Suppressor macrophage treated with lipopolysaccharide for 4 hours (primary cell): Measurements from ENCODE around the gene RAB40B.

Source experiments
- DNase-seq: peaks from one replicate; pipeline ENCODE4 v3.0.0-alpha.2; 2020

RAB40B gene

DNA sequence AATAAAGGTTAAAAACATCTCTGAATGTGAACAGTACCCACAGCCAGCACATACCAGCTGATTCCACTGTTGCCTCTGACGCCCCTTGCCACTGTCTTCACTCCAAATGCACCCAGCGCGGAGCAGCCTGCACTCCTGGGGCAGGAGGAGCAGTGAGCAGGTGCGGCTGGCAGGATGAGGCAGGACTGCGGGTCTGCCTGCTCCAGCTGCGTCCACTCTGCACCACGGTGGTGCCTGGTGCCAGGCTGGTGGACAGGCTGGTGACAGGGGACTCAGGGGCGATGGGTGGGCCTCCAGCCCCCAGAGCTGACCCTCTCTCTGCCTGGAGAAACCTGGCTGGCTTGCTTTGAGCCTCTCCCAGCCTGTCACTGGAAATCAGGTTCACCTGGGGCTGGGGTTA lies 9.4 kb downstream of the RAB40B start:
- no peak for DNase-seq

DNA sequence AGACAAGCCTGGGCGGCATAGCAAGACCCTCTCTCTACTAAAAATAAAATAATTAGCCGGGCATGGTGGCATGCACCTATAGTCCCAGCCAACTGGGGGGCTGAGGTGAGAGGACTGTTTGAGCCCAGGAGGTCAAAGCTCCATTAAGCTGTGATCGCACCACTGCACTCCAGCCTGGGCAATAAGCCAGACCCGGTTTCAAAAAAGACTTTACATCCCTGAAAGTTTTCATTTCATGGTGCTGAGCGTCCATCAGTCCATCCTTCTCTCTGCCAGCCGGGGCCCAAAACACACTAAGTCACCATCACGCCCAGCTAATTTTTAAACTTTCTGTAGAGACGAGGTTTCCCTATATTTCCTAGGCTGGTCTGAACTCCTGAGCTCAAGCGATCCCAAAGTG lies 10.6 kb downstream of the RAB40B start:
- DNase-seq, result no peak

DNA sequence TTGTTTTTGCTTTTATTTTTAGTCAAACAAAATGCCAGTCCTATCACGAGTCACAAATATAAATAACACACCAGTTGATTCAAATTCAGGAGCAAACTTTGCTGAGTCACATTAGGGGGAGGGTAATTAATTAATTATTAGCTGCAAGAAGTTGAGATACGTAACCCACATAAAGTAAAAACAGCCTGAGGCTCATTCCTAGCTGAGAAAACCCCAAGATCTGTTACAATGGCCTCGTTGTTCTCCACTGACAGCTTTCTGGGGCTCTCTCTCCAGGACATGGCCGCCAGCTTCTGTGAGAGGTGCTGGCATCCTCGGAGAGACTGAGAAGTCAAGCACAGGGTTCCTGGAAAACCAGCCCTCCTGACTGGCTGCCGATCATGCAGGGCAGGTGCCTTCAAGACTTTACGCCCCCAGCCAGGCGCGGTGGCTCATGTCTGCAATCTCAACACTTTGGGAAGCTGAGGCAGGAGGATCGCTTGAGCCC lies 11.1 kb downstream of the RAB40B start:
- no peak for DNase-seq

DNA sequence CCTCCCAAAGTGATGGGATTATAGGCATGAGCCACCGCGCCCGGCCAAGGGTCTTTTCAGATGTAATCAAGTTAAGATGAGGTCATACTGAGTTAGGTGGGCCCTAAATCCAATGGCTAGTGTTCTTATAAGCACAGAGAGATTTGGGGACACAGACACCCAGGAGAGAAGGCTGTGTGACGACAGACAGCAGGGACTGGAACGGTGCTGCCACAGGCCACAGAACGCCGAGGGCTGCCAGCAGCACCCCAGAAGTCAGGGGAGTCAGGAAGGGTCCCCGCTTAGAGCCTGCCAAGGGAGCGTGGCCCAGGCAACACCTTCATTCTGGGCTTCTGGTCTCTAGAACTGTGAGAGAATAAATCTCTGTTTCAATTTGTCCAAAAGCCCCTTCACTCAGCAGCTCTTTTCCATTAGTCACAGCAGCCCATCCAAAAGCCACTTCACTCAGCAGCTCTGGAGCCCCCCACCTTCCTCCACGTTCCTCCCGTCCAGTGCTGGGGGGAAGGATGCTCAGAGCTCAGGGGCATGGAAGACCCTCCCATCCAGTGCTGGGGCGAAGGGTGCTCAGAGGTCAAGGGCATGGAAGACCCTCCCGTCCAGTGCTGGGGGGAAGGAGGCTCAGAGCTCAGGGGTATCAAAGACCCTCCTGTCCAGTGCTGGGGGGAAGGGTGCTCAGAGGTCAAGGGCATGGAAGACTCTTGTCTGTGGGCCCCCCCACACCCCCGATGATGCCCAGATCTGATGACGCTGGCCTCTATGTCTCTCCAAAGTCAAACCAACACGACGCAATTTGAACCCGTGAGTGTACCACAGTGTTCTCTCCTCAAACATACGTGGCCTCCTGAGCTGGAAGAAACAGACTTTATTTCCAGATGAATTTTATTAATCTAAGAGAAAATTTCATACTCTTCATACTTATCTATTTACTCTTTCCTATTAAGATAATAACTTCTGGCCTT lies 11.9 kb downstream of the RAB40B start:
- no peak for DNase-seq

DNA sequence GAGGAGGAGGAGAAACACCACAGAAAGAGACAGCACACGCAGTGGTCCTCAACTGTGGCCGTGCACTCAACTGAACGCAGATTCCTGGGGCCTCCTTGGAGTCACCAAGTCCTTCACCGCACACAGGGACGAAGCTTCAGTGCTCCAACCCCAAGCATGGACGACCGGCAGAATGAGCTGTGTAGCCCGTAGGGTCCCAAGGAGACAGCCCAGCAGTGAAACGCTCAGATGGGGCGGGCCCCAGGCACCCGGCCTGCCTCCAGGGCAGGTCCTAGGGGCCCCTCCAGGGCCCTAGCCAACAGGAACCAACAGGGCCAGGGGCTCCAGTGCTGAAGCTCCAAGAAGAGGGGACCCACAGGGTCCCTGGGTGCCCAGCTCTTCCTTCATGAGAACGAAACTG lies 13.2 kb downstream of the RAB40B start:
- DNase-seq, result no peak

DNA sequence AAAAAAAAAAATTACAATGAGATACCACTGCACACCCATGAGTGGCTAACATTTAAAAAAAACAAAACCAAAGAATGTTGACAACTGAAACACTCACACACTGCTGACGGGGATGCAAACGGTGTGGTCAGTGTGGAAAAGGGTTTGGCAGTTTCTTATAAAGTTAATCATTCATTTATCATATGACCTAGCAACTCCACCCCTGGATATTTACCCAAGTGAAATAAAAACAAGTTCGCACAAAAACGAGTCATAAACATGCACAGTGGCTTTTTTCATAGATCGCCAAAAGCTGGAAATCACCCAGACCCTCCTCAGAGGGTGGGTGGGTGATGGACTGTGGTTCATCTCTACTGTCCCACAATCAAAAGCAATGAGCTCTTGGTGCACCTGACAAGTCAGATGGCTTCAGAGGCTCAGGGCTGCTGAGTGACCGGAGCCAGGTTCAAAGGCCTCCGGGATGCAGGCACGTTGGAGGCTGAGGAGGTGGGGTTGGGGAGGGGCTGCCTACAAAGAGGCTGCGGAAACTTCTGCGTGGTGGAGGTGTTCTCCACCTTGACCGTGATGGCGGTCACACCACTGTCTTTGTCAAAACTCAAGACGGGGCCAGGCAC lies 14.2 kb downstream of the RAB40B start:
- no peak for DNase-seq

DNA sequence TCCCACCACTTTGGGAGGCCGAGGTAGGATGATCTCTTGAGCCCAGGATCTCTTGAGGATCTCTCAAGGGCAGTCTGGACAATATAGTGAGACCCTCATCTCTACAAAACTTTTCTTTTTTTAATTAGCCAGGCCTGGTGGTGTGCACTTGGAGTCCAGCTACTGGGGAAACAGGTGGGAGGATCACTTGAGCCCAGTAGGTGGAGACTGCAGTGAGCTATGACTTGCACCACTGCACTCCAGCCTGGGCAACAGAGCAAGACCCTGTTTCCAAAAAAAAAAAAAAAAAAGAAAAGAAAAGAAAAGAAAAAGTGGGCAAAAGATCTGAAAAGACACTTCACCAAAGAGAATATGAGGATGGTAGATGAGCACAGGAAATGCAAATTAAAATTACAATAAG lies 15.0 kb downstream of the RAB40B start:
- no peak for DNase-seq

DNA sequence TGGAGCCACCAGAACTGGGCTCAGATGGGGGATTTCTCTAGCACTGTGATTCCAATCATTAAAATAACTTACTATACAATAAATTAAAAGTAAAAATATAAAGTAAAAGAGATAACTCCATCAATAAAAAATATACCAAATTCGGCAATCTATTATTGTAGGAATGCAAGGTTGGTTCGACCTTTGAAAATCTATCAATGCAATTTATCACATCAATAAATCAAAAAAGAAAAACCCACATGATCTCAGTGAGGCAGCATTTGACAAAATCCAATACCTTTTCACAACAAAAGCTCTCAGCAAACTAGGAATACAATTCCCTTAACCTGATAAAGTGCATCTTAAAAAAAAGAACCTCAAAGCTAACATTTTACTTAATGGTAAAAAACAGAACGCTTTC lies 17.0 kb downstream of the RAB40B start:
- no peak for DNase-seq

DNA sequence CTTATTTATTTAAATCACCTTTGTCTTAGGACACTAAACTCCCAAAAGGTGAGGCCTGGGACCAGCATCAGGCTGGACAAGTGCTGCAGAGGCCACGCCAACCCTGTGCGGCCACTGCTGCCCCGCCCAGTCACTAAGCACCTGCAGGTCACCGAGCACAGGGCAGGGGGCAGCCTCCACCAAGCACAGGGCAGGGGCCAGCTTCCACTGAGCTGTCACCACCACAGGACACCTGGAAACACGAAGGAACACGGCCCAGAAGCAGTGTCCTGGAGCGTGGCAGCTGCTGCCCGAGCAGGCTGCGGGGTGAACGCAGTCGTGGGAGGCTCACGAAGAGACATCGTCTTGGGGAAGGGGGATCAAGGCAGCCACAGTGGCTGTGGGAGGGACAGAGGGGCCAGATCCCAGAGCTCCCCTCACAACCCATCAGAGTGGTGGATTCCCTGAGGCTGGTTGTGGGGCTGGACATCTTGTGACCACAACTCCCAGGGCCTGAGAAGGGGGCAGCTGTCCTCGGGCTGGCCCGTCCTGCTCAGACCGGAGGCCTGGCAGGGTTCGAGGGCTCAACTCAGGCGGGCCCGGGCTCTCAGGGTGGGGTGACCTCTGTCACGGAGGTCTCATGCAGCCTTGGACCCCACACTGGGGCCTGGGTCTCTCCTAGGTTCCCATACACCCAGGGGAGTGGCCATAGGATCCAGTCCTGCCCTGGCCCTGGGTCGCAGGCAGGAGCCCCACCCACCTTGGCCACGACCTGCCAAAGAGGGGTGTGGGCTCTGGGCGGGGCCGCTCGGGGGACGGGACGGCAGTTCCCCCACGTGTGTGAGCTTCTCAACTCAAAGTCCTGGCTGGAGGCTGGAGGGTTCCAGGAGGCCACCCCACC lies 18.7 kb downstream of the RAB40B start:
- DNase-seq, result no peak

DNA sequence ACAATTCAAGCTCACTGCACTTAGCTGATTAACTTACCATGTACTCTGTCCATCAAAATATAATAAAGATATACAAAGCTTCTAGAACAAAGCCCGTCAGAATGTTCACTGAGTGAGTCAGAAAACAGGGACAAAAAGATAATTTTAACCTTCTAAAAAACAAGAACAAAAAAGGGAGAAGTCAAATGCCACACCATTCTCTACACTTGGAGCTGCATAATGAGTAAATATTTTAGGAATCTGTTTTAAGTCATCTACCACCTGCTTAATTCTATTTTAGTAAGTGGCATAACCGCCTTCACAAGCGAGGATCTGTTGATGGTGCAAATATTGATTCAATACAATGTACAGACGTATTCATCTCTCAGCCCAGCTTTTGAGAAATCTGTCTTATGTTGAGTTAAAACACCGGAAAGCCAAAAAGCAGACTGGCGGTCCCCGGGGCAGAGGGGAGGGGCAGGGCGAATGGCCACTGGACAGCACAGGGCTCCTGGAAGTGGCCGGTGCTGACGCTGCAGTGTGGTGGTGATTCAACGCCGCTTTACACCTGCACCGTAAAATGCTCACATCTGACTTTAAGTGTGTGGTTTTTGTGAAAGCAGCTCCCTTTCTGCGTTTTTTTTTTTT lies 20.1 kb downstream of the RAB40B start:
- no peak for DNase-seq

DNA sequence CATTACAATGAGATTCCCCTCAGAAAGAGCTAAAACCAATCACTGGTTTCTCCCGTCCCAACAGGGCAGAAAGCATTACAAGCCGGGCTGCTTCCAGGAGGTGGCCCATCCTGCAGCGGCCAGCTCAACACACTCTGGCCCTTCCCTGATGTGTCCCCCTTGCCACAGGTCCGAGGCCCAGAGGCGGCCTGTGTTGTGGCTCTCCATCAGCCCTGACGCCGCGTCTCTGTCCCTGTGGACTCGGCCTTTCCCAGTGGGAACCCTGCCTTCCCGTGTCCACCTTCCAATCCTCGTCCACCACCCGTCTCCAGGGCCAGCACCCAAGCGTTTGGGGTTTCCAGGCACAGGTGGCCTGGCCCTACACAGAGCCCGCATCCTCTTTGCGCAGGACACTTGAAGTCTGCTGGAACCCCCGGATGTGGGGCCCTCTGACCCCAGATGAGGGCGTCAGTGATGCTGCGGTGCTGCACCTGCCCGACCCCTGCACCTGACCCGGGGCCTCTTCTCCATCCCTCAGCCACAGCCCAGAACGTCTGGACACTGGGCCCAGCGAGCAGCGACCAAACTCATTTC lies 21.1 kb downstream of the RAB40B start:
- DNase-seq, result no peak

DNA sequence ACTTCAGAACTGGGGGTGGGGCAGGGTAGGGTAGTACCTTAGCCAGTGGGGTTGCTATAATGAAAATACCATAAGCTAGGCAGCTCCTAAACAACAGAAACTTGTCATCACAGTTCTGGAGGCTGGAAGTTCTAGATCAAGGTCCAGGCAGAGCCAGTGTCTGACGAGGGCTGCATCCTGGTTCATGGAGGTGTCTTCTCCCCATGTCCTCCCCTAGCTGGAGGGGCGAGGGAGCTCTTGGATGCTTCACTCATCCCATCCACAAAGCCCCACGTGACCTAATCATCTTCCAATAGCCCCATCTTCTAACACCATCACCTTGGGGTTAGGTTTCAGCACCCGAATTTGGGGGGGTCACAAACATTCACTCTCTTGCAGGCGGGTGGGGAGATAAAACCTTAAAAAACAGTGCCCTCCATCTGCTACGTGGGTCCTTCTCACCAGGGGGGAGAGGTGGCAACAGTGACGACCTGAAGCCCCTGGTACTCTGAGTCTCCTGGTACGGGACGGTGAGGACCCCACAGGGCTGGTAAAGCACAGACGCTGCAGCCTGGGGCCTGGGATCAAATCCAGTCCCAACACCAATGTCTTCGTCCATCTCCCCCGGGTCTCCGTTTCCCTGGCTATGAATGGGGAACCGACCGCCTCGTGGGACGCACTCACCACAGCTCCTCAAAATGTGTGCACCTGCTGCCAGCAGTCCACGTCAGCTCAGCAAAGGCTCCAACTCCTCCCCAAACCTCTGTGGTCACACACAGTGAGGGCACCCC lies 22.8 kb downstream of the RAB40B start:
- no peak for DNase-seq

DNA sequence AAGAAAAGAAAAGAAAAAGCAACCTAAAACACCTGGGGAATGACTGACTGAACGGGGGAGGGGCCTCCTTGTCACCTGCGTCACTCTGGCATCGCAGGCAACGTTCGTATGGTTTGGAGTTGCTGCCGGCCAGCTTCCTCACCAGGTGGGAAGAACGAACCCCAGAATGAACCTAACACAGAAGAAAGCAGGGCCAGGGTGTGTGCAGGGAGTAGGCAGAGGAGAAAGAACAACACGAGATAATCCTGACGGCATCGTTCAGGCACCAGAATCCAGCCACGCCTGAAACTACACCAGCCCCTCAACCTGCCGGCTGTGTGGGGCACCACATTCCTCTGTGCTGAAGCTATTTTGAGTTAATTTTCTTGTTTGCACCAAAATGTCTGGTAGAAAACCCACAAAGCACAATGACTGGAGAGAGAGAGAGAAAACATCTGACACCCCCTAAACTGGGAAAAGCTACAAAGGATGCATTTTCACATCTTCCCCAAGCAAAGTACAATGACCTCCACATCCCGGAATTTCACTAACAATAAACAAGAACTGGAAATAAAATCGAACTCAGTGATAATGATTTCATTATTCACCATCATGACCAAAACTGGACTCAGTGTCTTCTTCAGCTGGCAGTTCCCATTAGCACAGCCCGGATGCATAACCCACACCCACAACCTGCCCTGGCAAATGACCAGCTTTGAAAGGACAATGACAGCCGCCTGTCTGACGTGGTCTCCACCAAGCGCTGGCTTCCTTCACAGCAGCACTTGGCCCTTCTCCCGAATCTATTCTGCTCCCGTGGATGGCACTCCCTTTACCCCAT lies 23.6 kb downstream of the RAB40B start:
- no peak for DNase-seq

DNA sequence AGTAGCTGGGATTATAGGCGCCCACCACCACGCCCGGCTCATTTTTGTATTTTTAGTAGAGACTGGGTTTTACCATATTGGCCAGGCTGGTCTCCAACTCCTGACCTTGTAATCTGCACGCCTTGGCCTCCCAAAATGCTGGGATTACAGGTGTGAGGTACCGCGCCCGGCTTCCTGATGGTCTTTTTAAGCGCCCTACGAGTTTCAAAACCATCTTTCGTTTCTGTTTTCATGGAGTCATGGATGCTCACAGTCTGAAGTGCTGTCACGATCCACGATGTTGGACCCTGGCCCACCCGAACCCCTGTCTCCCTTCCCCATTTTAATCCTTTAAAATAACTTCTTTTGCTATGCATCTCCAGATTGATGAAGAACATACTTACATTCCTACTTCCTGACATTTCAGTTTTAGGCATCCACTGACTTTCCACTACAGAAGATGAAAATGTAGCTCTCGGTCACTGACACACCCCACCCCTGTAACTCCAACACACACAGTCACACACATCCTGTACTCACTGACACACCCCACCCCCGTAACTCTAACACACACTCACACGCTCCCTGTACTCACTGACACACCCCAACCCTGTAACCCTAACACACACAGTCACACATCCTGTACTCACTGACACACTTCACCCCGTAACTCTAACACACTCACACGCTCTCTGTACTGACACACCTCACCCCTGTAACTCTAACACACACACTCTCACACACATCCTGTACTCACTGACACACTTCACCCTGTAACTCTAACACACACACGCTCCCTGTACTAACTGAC lies 27.6 kb downstream of the RAB40B start:
- DNase-seq, result no peak

DNA sequence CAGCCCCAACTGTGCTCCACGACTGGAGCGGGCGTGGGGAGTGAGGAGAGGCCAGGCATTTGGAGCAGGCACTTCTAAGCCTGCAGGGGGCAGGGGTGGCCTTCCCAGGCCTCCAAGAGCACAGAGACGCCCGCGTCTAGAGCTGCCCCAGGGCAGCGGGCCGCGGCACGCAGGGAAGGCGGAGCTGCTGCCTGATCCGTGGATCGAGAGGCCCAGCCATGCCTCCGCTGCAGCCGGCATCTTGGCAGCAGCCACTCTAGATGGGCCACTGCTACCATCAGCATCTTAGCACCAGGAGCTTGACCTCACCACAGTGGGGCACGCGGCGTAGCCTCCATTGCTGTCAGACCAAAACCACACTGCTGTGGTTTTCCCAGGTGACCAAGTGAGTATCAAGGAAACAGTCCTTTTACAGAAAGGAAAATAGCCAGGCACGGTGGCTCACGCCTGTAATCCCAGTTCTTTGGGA lies 29.8 kb downstream of the RAB40B start:
- peak; percentile 85 for DNase-seq

DNA sequence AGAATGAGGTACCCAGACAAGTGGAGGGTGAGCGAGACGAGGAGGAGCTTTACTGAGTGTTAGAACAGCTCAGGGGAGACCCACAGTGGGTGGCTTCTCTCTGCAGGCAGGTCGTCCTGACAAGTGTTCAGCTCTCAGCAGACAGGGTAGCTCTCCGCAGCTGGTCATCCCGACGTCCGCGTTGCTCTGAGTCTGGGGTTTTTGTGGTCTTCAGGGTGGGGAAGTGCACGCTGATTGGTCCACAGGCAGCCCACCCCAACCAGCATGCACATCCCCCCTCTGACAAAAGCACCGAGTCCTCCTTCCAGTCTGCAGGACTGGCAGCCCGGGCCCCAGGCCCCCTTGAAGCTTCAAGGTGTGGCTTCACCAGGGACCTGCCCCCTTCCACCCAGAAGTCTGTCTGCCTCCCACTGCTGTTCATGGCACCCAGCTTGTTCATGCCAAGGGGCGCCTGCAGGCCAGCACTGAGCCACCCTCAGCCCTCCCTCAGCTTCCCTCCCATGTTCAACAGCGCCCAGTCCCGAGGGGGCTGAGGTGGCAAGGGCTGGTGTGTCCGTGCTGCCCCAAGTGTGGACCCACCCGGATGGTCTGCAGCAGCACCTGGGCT lies 30.4 kb downstream of the RAB40B start:
- no peak for DNase-seq

DNA sequence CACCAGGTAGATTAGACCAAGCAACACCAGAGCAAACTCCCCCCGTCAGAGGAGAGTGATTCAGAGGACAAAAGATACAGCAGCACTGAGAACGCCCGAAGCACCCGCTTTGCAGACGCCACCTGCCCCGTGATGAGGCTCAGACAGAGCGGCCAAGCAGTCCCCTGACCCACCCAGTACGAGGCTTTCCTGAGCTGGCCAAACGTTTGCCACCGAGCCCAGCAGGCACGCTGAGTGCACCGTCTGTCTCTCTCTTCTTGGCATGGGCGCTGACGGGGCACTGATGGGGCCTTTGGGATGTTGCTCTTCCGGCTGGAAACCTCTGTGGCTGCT lies 30.9 kb downstream of the RAB40B start:
- no peak for DNase-seq

DNA sequence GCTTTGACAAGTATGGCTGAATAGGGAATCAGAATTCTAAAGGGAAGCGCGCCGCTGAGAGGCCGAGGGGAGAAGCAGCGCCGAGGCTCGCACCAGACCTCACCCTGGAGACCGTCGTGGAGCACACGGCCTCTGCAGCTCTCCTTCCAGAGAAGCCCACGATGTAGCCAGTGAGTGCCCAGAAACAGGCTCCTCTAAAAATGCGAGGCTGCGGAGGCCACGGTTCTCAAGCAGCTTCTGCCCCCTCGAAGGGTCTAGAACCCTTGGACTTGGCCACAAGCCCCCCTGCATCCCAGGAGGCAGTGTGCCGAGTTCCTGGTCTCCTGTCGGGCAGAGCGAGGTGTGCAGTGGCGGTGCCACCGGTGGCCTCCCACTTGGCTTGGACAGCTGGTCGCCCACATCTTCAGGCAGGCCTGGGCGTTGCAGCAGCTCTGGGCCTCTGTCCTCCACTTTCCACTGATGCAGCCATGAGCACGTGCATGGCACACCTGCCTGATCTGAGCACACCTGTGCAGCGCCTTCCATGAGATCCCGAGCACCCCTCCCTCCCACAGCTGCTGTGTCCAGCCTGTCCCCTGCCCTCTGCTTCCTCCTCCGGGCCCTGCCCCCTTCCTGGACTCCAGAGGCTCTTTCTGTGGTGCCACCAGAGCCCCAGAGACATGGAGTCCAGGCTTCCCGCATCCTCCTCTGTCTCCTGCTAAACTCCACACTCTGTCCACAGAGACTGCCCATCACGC lies 31.4 kb downstream of the RAB40B start:
- DNase-seq, result no peak

DNA sequence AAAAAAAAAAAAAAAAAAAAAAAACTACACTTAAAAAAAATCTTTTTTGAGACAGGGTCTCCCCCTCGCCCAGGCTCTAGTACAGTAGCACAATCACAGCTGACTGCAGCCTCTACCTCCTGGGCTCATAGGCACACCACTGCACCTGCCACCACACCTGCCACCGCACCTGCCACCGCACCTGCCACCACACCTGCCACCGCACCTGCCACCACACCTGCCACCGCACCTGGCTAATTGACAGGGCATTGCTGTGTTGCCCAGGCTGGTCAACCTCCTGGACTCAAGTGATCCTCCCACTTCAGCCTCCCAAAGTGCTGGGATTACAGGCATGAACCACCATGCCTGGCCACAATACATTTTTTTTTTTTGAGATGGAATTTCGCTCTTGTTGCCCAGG lies 32.6 kb downstream of the RAB40B start:
- DNase-seq, result no peak
